Fibroblast of pulmonary artery (primary cell): ENCODE data around the gene JAG2.

Experiments
- DNase-seq: peaks from one replicate; pipeline ENCODE4 v3.0.0-alpha.2; 2010; ENCODE audit warnings: low read depth
- H3K4me3 ChIP-seq: replicated peaks from 2 replicates; pipeline ENCODE4 v1.5.1; 2011; ENCODE audit warnings: low read depth, mild to moderate bottlenecking, control low read depth, low read length, moderate library complexity
- CTCF ChIP-seq: IDR thresholded peaks from 2 replicates; pipeline ENCODE4 v1.5.1; 2011; ENCODE audit warnings: mild to moderate bottlenecking, control low read depth, low read length, inconsistent platforms; ENCODE audit errors: missing control alignments

JAG2 gene

GRCh38 chr14:105161309-105161708 is 7.3 kb downstream of the JAG2 start:
- no peak for TF ChIP-seq CTCF
- H3K4me3 ChIP-seq = no peak overlapping the region
- DNase-seq = no peak

GRCh38 chr14:105160776-105161175 is 7.8 kb downstream of the JAG2 start:
- no peak overlapping the region for H3K4me3 ChIP-seq
- no peak for TF ChIP-seq CTCF
- DNase-seq = no peak

DNA sequence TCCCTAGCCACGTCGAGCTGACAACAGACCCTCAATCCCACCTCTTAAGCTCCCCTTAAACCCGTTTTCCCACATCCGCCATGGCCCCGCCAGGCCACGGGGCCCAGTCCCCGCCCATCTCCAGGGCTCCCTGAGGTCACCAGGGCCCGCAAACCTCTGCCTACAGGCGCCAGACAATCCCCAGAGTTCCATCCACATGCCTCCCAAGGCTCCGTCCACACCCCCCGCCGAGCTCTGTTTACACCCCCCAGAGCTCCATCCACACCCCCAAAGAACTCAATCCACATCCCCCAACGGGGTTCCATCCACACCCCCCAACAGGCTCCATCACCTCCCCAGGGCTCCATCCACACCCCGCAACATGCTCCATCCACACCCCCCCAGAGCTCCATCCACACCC is 9.2 kb downstream of the JAG2 start:
- H3K4me3 ChIP-seq = no peak overlapping the region
- no peak for TF ChIP-seq CTCF
- no peak for DNase-seq

- H3K4me3 ChIP-seq = no peak overlapping the region
- no peak for DNase-seq
- TF ChIP-seq CTCF = no peak
Observed at GRCh38 chr14:105158794-105159193, 9.8 kb downstream of the JAG2 start.

DNA sequence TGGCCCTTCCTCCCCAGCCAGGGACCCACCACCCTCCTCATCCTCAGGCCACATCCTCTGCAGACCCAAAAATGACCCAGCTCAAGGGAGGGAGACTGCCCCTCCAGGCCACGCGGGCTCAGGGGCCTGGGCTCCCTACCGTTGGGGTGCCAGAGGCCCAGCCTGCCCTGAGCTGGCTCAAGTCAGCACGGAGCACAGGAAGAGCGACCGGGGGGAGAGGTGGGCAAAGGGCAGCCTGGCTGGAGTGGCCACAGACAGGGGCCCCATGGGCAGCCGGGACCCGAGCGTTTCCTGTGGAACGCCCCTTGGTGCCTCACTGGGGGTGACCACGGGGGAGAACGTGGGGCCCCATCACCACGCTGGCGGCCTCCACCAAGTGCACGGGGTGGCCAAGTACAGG is 10.7 kb downstream of the JAG2 start:
- no peak for TF ChIP-seq CTCF
- DNase-seq = no peak
- H3K4me3 ChIP-seq = no peak overlapping the region

DNA sequence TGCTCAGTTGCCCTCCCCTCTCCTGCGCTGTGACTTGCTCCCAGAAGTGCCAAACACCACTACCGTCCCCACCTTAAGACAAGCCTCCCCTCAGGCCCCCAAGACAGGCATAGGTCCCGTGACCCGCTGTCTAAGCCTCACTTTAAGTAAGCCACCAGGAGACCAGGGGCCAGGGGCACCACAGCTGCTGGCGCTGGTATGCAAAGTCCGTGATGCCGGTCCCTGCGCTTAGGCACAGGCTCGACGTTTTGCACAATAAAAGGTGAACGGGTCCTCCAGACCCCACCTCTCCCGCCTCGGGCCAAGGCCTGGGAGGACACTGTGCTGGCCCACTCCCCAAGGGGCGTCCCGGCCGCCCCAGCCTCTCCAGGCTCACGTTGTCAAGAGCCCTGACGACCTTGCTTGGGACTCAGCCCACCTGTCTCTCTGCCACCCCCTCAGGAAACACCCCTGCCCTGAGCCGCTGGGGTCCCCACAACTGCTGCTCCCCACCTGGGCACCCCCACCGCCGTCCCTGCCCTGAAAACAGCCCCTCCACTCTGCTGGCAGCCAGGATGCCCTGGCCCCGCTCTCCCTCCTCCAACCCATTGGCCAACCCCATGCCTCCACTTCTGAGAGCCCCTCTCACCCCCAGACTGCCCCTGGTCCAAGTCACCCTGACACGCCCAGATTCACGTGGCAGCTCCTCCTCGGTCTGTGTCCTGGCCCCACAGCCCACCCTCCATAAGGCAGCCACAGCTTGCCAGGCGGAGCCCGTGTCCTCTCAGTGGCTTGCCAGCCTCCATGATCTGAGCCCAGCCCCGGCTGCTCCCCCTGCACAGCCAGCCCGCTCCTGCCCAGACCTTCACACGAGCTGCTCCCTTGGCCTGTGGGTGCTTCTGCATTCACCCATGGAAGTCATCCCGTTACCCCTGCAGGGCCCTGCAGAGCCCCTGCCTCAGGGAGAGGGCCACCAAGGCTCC is 11.9 kb downstream of the JAG2 start:
- no peak for DNase-seq
- no peak overlapping the region for H3K4me3 ChIP-seq
- no peak for TF ChIP-seq CTCF
